Activated T-cell treated with anti-CD3 and anti-CD28 coated beads for 48 hours (primary cell): ENCODE measurements around the gene ACAP3.

Experiments
- DNase-seq: peaks from one replicate; pipeline ENCODE4 v3.0.0-alpha.2; 2020; ENCODE audit warnings: low read depth

ACAP3 gene

GRCh38 chr1:1299686-1300351, 7.9 kb downstream of the ACAP3 start:
- no peak for DNase-seq

GRCh38 chr1:1298861-1299685, 8.7 kb downstream of the ACAP3 start:
- DNase-seq = no peak

GRCh38 chr1:1297802-1298424, 9.8 kb downstream of the ACAP3 start:
- no peak for DNase-seq

- no peak for DNase-seq
These were observed 11.4 kb downstream of the ACAP3 start for GRCh38 chr1:1296070-1297061.

GRCh38 chr1:1295154-1295923, 12.4 kb downstream of the ACAP3 start:
- DNase-seq = no peak

- DNase-seq = no peak
These were observed 13.4 kb downstream of the ACAP3 start for GRCh38 chr1:1294250-1294890.

GRCh38 chr1:1293263-1294249, 14.2 kb downstream of the ACAP3 start:
- no peak for DNase-seq

- DNase-seq = no peak
These were observed 14.9 kb downstream of the ACAP3 start for GRCh38 chr1:1292851-1293250.

- DNase-seq = no peak
These were observed 15.3 kb downstream of the ACAP3 start for GRCh38 chr1:1292442-1292779.

- DNase-seq = peak; percentile 55
These were observed 15.9 kb downstream of the ACAP3 start for GRCh38 chr1:1291548-1292441.

GRCh38 chr1:1291023-1291528, 16.7 kb downstream of the ACAP3 start:
- DNase-seq = no peak

GRCh38 chr1:1290238-1290731, 17.4 kb downstream of the ACAP3 start:
- DNase-seq = no peak

- no peak for DNase-seq
These were observed 20.2 kb downstream of the ACAP3 start for GRCh38 chr1:1287288-1288110.

- no peak for DNase-seq
These were observed 21.1 kb downstream of the ACAP3 start for GRCh38 chr1:1286313-1287261.

- DNase-seq = no peak
These were observed 22.0 kb downstream of the ACAP3 start for GRCh38 chr1:1285611-1286311.
